ENCODE results near the gene ULK4. TPM values are rescaled to one million over a fixed set of nuclear protein-coding genes. Genes with fewer than 3 reads are reported as not detected.

ULK4 gene
- total and polyA plus RNA-seq, 2 of the 8 experiments (the other 6 are each of a cell fraction or from before 2014, with no cell fraction given) = 3.0 to 10.8 TPM

DNA sequence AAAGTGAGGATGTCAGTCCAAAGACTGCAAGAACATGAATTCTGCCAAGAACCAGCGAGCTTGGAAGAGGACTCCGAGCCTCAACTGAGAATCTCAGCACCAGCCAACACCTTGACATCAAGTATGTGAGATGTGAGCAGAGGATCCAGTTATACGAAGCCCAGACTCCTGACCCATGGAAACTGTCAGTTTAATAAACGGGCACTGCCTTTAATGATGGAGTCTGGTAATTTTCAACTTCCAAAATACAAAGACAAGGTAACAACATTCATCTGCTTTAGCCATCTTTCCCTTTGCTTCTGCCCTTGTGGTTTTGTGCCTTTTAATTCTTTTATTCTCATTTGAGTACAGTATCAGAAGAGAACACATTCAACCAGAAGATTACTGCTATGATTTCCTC, 211.9 kb downstream of the ULK4 start:
- H2BK120ac ChIP-seq (replicated peaks; ENCODE audit: low read depth, low read length) = no peak overlapping the region
- H3K56ac ChIP-seq (replicated peaks; ENCODE audit: insufficient read length, low read depth, low read length) = no peak overlapping the region
- DNase-seq (ENCODE audit: low read depth in 1 of 2, low spot score in 2 of 2) (no peak), FAIRE-seq (no peak)
- H2BK15ac ChIP-seq (ENCODE audit: low read length) = no peak overlapping the region
- no peaks in the 10 kb centered on the region for H3K79me2 ChIP-seq (ENCODE audit: control insufficient read depth in 1 of 2, insufficient read depth in 2 of 2, low read length in 2 of 2)
- H3K4me3 ChIP-seq (ENCODE audit: extremely low read depth in 1 of 4, insufficient read depth in 2 of 4, low read depth in 3 of 4, low read length in 4 of 4) = no peak overlapping the region
- H3K4ac ChIP-seq (replicated peaks; ENCODE audit: insufficient read length, low read depth, low read length) = no peak overlapping the region
- no peak overlapping the region for H4K5ac ChIP-seq (ENCODE audit: insufficient read length, low read depth, low read length)
- no peak overlapping the region for H2BK20ac ChIP-seq (ENCODE audit: low read length)
- no peak overlapping the region for H3K18ac ChIP-seq (ENCODE audit: extremely low read depth, low read length)
- WGBS, 2 experiments (ENCODE audit: extremely low coverage in 1 of 2, insufficient coverage in 1 of 2, insufficient read length in 1 of 2, insufficient replicate concordance in 2 of 2, low coverage in 1 of 2, low lambda C conversion rate in 2 of 2, missing lambda C conversion rate in 1 of 2) = 89% methylated on average over 4 of the region's 4 CpGs; no CpG with 5 or more reads in 1 of the 2 experiments
- H3K9me3 ChIP-seq (ENCODE audit: insufficient read depth in 2 of 2, low read depth in 1 of 2, low read length in 1 of 2) = no peaks in the 10 kb centered on the region
- H4K91ac ChIP-seq (replicated peaks; ENCODE audit: insufficient read length, low read length) = no peak overlapping the region
- no peaks in the 10 kb centered on the region for H3K36me3 ChIP-seq (ENCODE audit: control insufficient read depth in 2 of 4, insufficient read depth in 4 of 4, low read length in 3 of 4)
- no peak overlapping the region for H3K27ac ChIP-seq (ENCODE audit: low read depth, low read length)
- H3K9ac ChIP-seq (replicated peaks in 1 of 4; ENCODE audit: extremely low read depth in 1 of 4, low read depth in 3 of 4, low read length in 3 of 4) = no peak overlapping the region
- H2AK5ac ChIP-seq (ENCODE audit: low read depth, low read length) = no peak overlapping the region
- no peaks in the 10 kb centered on the region for H3K4me1 ChIP-seq (replicated peaks in 1 of 4; ENCODE audit: control insufficient read depth in 3 of 4, insufficient read depth in 4 of 4, low read length in 3 of 4)
- TF ChIP-seq ASH2L (IDR thresholded peaks at IDR 0.05; ENCODE audit: low read length) (no peak), EGR1 (IDR thresholded peaks at IDR 0.05; ENCODE audit: borderline replicate concordance, low read depth, low read length) (no peak), ZNF274 (IDR thresholded peaks at IDR 0.05; ENCODE audit: borderline replicate concordance, extremely low read depth, low read length) (no peak), CHD2 (IDR thresholded peaks at IDR 0.05; ENCODE audit: low read length) (no peak), RXRA (IDR thresholded peaks at IDR 0.05; ENCODE audit: insufficient read depth, low read depth, low read length) (no peak), EZH2 (IDR thresholded peaks at IDR 0.05; ENCODE audit: low read depth, low read length, severe bottlenecking) (no peak), CREB1 (IDR thresholded peaks at IDR 0.05) (no peak), KDM5A (IDR thresholded peaks at IDR 0.05; ENCODE audit: low read length) (no peak)
- TF ChIP-seq, protein P1, sequence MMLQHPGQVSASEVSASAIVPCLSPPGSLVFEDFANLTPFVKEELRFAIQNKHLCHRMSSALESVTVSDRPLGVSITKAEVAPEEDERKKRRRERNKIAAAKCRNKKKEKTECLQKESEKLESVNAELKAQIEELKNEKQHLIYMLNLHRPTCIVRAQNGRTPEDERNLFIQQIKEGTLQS (IDR thresholded peaks at IDR 0.05; ENCODE audit: insufficient read depth, low read depth, low read length) = no peak
- H3K14ac ChIP-seq (ENCODE audit: insufficient read length) = no peak overlapping the region
- H3K23ac ChIP-seq (ENCODE audit: insufficient read length) = no peak overlapping the region
- ChIA-PET CTCF (ENCODE audit: partially characterized antibody) (no interaction called here), POLR2A (ENCODE audit: partially characterized antibody) (no interaction called here)
- H2BK5ac ChIP-seq (ENCODE audit: low read depth, low read length) = no peak overlapping the region
- H3K4me2 ChIP-seq (ENCODE audit: insufficient read depth in 1 of 2, low read depth in 2 of 2, low read length in 2 of 2) = no peak overlapping the region
- H2AFZ ChIP-seq (ENCODE audit: low read length) = no peak overlapping the region
- H3K27me3 ChIP-seq (replicated peaks in 1 of 4; ENCODE audit: control insufficient read depth in 3 of 4, extremely low read depth in 1 of 4, insufficient read depth in 3 of 4, low read length in 3 of 4) = no peaks in the 10 kb centered on the region
- H4K20me1 ChIP-seq (replicated peaks in 1 of 2; ENCODE audit: control insufficient read depth in 1 of 2, insufficient read depth in 2 of 2, low read length in 2 of 2) = no peaks in the 10 kb centered on the region
- H4K8ac ChIP-seq (ENCODE audit: extremely low read depth, insufficient read depth, low read length) = no peak overlapping the region
- no peaks in the 10 kb centered on the region for H3K23me2 ChIP-seq (ENCODE audit: low read depth, low read length)
- no peak overlapping the region for H2BK12ac ChIP-seq (ENCODE audit: low read depth, low read length)
- H3K79me1 ChIP-seq (ENCODE audit: low read depth, low read length) = no peaks in the 10 kb centered on the region

All from H1 (cell line).